H9 (cell line): Measurements from ENCODE around the gene IL4. TPM values are rescaled to one million over a fixed set of nuclear protein-coding genes. Genes with fewer than 3 reads are reported as not detected.

Experiments used
- DNase-seq: peaks from one replicate; pipeline ENCODE4 v3.0.0-alpha.2; 2017
- H2AFZ ChIP-seq: one replicate; pipeline ENCODE4 v1.6.1; 2013; ENCODE audit warnings: mild to moderate bottlenecking, low read length, control low read depth, moderate library complexity
- H2AK5ac ChIP-seq: 2 replicates; pipeline ENCODE4 v1.6.1; 2013; ENCODE audit warnings: low read length, control low read depth, mixed read lengths; ENCODE audit not compliant: insufficient read length
- H2BK120ac ChIP-seq: one replicate; pipeline ENCODE4 v1.6.1; 2013; ENCODE audit warnings: low read depth, mild to moderate bottlenecking, low read length, control low read depth, inconsistent platforms; ENCODE audit not compliant: poor library complexity, severe bottlenecking
- H2BK12ac ChIP-seq: 2 replicates; pipeline ENCODE4 v1.6.1; 2013; ENCODE audit warnings: low read length, control low read depth, mixed read lengths, low read depth; ENCODE audit not compliant: insufficient read length
- H2BK15ac ChIP-seq: 2 replicates; pipeline ENCODE4 v1.6.1; 2013; ENCODE audit warnings: low read depth, low read length, control low read depth
- H2BK20ac ChIP-seq: one replicate; pipeline ENCODE4 v1.6.1; 2013; ENCODE audit warnings: low read depth, mild to moderate bottlenecking, low read length, control low read depth, inconsistent platforms; ENCODE audit not compliant: poor library complexity, severe bottlenecking
- H2BK5ac ChIP-seq: 2 replicates; pipeline ENCODE4 v1.6.1; 2013; ENCODE audit warnings: low read length, control low read depth, mixed read lengths; ENCODE audit not compliant: insufficient read length
- H3K14ac ChIP-seq: 2 replicates; pipeline ENCODE4 v1.6.1; 2013; ENCODE audit warnings: low read length, control low read depth; ENCODE audit not compliant: insufficient read depth
- H3K18ac ChIP-seq: 2 replicates; pipeline ENCODE4 v1.6.1; 2013; ENCODE audit warnings: low read depth, mild to moderate bottlenecking, mixed read lengths, low read length, control low read depth; ENCODE audit not compliant: insufficient read length
- H3K23ac ChIP-seq: 2 replicates; pipeline ENCODE4 v1.6.1; 2013; ENCODE audit warnings: low read length, control low read depth, mixed read lengths, low read depth; ENCODE audit not compliant: insufficient read length
- H3K23me2 ChIP-seq: 2 replicates; pipeline ENCODE4 v1.6.1; 2013; ENCODE audit warnings: low read depth, mild to moderate bottlenecking, mixed read lengths, low read length, control low read depth; ENCODE audit not compliant: insufficient read length, poor library complexity, severe bottlenecking
- H3K27ac ChIP-seq: 2 replicates; pipeline ENCODE4 v1.5.1; 2013; ENCODE audit warnings: low read length, control low read depth, mixed read lengths, low read depth; ENCODE audit not compliant: insufficient read length
- H3K27me3 ChIP-seq: 2 replicates; pipeline ENCODE4 v1.6.1; 2013; ENCODE audit warnings: low read length, control low read depth, inconsistent platforms; ENCODE audit not compliant: insufficient read depth
- H3K4ac ChIP-seq: 2 replicates; pipeline ENCODE4 v1.6.1; 2013; ENCODE audit warnings: low read depth, mild to moderate bottlenecking, control low read depth, inconsistent platforms, low read length, moderate library complexity
- H3K4me1 ChIP-seq: 2 replicates; pipeline ENCODE4 v1.6.1; 2013; ENCODE audit warnings: low read length, control low read depth, inconsistent platforms; ENCODE audit not compliant: insufficient read depth
- H3K4me2 ChIP-seq: 2 replicates; pipeline ENCODE4 v1.6.1; 2013; ENCODE audit warnings: low read length, control low read depth, mixed read lengths; ENCODE audit not compliant: insufficient read length, insufficient read depth
- H3K56ac ChIP-seq: 2 replicates; pipeline ENCODE4 v1.6.1; 2013; ENCODE audit warnings: low read depth, mild to moderate bottlenecking, mixed read lengths, low read length, control low read depth; ENCODE audit not compliant: insufficient read length
- H3K79me1 ChIP-seq: 2 replicates; pipeline ENCODE4 v1.6.1; 2013; ENCODE audit warnings: low read depth, mild to moderate bottlenecking, moderate library complexity, low read length, control low read depth, inconsistent platforms; ENCODE audit not compliant: insufficient read depth, poor library complexity, severe bottlenecking
- H3K79me2 ChIP-seq: 2 replicates; pipeline ENCODE4 v1.6.1; 2013; ENCODE audit warnings: low read length, control low read depth, inconsistent platforms; ENCODE audit not compliant: insufficient read depth
- H3K9ac ChIP-seq: 2 replicates; pipeline ENCODE4 v1.6.1; 2013; ENCODE audit warnings: low read length, control low read depth, mixed read lengths; ENCODE audit not compliant: insufficient read length; ENCODE audit errors: extremely low read depth
- H3K9me3 ChIP-seq: one replicate; pipeline ENCODE4 v1.6.1; 2013; ENCODE audit warnings: low read depth, low read length, inconsistent platforms; ENCODE audit not compliant: control insufficient read depth
- H3T11ph ChIP-seq: one replicate; pipeline ENCODE4 v1.6.1; 2013; ENCODE audit warnings: mild to moderate bottlenecking, low read length, control low read depth, inconsistent platforms
- H4K20me1 ChIP-seq: one replicate; pipeline ENCODE4 v1.6.1; 2013; ENCODE audit not compliant: control insufficient read depth, insufficient read length, insufficient read depth
- H4K5ac ChIP-seq: 2 replicates; pipeline ENCODE4 v1.6.1; 2013; ENCODE audit warnings: low read depth, mild to moderate bottlenecking, mixed read lengths, low read length, control low read depth; ENCODE audit not compliant: insufficient read length
- H4K8ac ChIP-seq: replicated peaks from 2 replicates; pipeline ENCODE4 v1.6.1; 2013; ENCODE audit warnings: low read length, control low read depth, mixed read lengths, low read depth; ENCODE audit not compliant: insufficient read length
- H4K91ac ChIP-seq: 2 replicates; pipeline ENCODE4 v1.6.1; 2013; ENCODE audit warnings: low read depth, mild to moderate bottlenecking, moderate library complexity, mixed read lengths, low read length, control low read depth; ENCODE audit not compliant: insufficient read length
- H3K27ac Mint-ChIP-seq, 3 experiments: 2 replicates in 2 of 3; 3 replicates in 1 of 3; pipeline ENCODE4 v1.8.0; 2020 to 2021; ENCODE audit warnings: mixed read lengths in 3 of 3, mild to moderate bottlenecking in 1 of 3, moderate library complexity in 1 of 3
- H3K27me3 Mint-ChIP-seq: 2 replicates; pipeline ENCODE4 v1.8.0; 2021; ENCODE audit warnings: low read depth, mild to moderate bottlenecking, moderate library complexity, mixed read lengths
- H3K36me3 Mint-ChIP-seq, 3 experiments: 2 replicates in 2 of 3; 3 replicates in 1 of 3; pipeline ENCODE4 v1.8.0; 2020 to 2021; ENCODE audit warnings: low read depth in 3 of 3, mixed read lengths in 3 of 3; ENCODE audit not compliant: insufficient read depth in 1 of 3
- H3K4me1 Mint-ChIP-seq, 2 experiments: 2 replicates each; pipeline ENCODE4 v1.8.0; 2020; ENCODE audit warnings: mixed read lengths in 2 of 2
- H3K4me3 Mint-ChIP-seq, 2 experiments: 2 replicates in 1 of 2; 3 replicates in 1 of 2; pipeline ENCODE4 v1.8.0; 2020 to 2021; ENCODE audit warnings: mild to moderate bottlenecking in 2 of 2, mixed read lengths in 2 of 2, moderate library complexity in 1 of 2
- H3K9me3 Mint-ChIP-seq, 2 experiments: 2 replicates in 1 of 2; 3 replicates in 1 of 2; pipeline ENCODE4 v1.8.0; 2020; ENCODE audit warnings: mild to moderate bottlenecking in 2 of 2, mixed read lengths in 2 of 2, moderate library complexity in 1 of 2
- WGBS: extraction: QIAGEN DNeasy Blood & Tissue Kit; methylation state at CpG from one replicate; pipeline ENCODE4 v1.1.7; 2013; ENCODE audit warnings: missing lambda C conversion rate, low lambda C conversion rate, mixed read lengths; ENCODE audit not compliant: insufficient read length; ENCODE audit errors: extremely low coverage; 5-methylcytosine and 5-hydroxymethylcytosine counted together
- total RNA-seq: library from RNA; stranded (reverse); gene quantifications from 2 replicates; pipeline ENCODE4 v1.2.1, GENCODE V29; 2021
- TF ChIP-seq, protein P1 (sequence below): fragments of 200-600 bp; sonication (generic); conservative IDR thresholded peaks from 3 replicates; pipeline ENCODE4 v1.8.0; 2021; ENCODE audit warnings: antibody characterized with exemption, mild to moderate bottlenecking

Gene IL4
- total RNA-seq, 1 experiment from 2014 or later = not detected

DNA sequence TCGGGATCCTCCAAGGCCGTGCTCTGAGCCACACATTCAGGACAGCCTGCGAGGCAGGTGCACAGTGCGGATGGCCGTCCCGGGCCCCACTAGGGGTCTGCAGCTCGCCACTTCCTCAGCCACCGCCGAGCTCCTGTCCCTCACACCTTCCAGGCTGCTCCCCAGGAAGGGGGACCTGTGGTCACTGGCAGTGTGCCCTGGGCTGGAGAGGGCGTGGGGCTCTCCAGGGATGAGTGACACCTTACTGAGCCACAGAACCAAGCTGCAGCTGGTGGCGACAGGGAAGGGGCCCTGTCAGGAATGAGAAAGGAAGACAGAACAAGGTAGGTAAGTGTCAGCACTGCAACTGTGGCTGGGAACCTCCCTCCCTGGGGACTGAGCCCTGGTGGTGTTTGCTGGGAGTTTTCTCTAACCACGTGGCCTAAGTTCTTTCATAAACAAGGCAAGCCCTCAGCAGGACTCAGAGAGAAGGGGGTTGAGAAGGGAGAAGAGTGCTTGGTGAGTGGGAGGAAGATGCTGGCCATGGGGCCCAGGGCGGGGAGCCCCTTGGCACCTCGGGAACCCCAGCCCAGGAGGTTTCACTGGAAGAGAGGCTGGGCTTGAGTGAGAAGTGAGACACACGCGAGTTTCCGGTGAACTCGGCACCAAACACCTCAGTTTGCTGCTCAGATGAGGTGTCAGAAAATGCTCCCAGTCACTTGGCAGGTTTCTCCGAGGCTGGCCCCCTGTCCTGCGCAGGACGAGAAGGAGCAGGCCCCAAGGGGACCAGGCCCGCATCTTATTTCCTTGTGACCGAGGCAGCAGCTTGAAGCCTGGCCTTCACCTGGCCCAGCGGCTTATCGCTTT, 10.6 kb upstream of the IL4 start:
- no peak overlapping the region for H2BK120ac ChIP-seq
- no peak overlapping the region; the same call in 1 of the 2 replicates for H3K14ac ChIP-seq
- no peak overlapping the region for H3K18ac ChIP-seq
- Mint-ChIP-seq H3K4me3 (no peak overlapping the region), H3K4me1 (peaks cover 16 to 26% of the 10 kb centered on the region in 2 experiments), H3K27ac (no peak overlapping the region), H3K9me3 (no peaks in the 10 kb centered on the region; a peak in 1 of 5 replicates), H3K27me3 (peaks cover 7% of the 10 kb centered on the region), H3K36me3 (no peaks in the 10 kb centered on the region)
- no peak overlapping the region for H3K56ac ChIP-seq
- H3K23ac ChIP-seq = no peak overlapping the region
- no peaks in the 10 kb centered on the region for H4K20me1 ChIP-seq
- no peak overlapping the region for H2BK12ac ChIP-seq
- no peak overlapping the region for H4K8ac ChIP-seq
- no peak overlapping the region for H3T11ph ChIP-seq
- H2AK5ac ChIP-seq = no peak overlapping the region
- H2BK15ac ChIP-seq = no peak overlapping the region
- no peak overlapping the region for H2BK20ac ChIP-seq
- H3K4me1 ChIP-seq = no peaks in the 10 kb centered on the region
- no peak overlapping the region for H3K9ac ChIP-seq
- no peak overlapping the region for H2AFZ ChIP-seq
- H3K79me2 ChIP-seq = no peaks in the 10 kb centered on the region
- H3K9me3 ChIP-seq = no peaks in the 10 kb centered on the region
- no peak overlapping the region for H2BK5ac ChIP-seq
- no peaks in the 10 kb centered on the region for H3K23me2 ChIP-seq
- H4K91ac ChIP-seq = no peak overlapping the region
- H3K4me2 ChIP-seq = no peak overlapping the region
- H3K27me3 ChIP-seq = no peaks in the 10 kb centered on the region; the same call in 1 of the 2 replicates
- no peaks in the 10 kb centered on the region for H3K79me1 ChIP-seq
- TF ChIP-seq, protein P1, sequence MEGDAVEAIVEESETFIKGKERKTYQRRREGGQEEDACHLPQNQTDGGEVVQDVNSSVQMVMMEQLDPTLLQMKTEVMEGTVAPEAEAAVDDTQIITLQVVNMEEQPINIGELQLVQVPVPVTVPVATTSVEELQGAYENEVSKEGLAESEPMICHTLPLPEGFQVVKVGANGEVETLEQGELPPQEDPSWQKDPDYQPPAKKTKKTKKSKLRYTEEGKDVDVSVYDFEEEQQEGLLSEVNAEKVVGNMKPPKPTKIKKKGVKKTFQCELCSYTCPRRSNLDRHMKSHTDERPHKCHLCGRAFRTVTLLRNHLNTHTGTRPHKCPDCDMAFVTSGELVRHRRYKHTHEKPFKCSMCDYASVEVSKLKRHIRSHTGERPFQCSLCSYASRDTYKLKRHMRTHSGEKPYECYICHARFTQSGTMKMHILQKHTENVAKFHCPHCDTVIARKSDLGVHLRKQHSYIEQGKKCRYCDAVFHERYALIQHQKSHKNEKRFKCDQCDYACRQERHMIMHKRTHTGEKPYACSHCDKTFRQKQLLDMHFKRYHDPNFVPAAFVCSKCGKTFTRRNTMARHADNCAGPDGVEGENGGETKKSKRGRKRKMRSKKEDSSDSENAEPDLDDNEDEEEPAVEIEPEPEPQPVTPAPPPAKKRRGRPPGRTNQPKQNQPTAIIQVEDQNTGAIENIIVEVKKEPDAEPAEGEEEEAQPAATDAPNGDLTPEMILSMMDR = no peak
- H4K5ac ChIP-seq = no peak overlapping the region
- H3K4ac ChIP-seq = no peak overlapping the region
- no peak for DNase-seq
- no CpG with 5 or more reads among the region's 25 CpGs for WGBS
- H3K27ac ChIP-seq = no peak overlapping the region
